OCI-LY1 (cell line): ENCODE data around the gene BGLAP.

ENCODE experiments used
- EZH2 ChIP-seq: fragments of 200-600 bp; sonication (generic), shearing (Covaris generic); IDR thresholded peaks from 2 replicates; pipeline ENCODE4 v1.8.0; 2017; ENCODE audit warnings: borderline replicate concordance, mixed run types, mild to moderate bottlenecking, antibody characterized with exemption, low read length, moderate library complexity, mixed read lengths
- TF ChIP-seq, protein P1 (sequence below): fragments of 200-600 bp; sonication (generic), shearing (Covaris generic); IDR thresholded peaks from 2 replicates; pipeline ENCODE4 v1.5.1; 2017; ENCODE audit warnings: mild to moderate bottlenecking, antibody characterized with exemption, low read length, moderate library complexity, mixed read lengths

DNA sequence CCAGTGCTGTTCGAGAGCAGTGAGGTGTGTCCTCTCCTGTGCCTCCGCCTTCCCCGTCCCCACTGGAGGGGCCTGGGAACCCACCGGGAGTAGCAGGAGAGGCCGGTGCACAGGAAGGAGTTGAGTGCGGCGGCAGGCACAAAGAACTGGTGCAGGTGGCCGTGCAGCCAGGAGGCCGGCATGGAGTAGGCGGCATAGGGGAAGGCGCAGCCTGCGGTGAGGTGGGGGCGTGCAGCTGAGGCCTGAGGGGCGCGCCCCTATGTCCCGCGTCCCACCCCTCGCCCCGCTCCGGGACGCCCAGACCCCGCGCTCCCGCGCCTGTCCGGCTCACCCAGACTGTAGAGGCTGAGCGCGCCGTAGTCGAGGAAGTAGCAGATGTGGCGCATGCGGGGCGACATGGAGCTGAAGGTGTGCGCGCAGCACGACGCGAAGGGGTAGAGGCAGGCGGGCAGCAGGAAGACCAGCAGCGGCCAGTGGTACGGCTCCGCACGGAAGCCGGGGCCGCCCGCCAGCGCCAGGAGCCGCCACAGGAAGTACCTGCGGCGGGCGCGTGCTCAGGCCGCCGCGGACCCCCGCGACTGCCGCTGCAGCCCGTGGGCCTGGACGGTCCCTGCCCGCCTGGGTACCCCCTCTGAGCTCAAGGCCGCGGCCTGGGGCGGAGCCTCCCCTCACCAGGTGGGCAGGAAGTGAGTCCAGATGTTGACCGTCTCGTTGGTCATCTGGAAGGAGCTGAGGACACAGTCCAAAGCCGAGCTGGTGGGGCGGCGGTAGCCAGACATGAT lies 3.7 kb downstream of the BGLAP start:
- no peak for TF ChIP-seq EZH2
- TF ChIP-seq, protein P1, sequence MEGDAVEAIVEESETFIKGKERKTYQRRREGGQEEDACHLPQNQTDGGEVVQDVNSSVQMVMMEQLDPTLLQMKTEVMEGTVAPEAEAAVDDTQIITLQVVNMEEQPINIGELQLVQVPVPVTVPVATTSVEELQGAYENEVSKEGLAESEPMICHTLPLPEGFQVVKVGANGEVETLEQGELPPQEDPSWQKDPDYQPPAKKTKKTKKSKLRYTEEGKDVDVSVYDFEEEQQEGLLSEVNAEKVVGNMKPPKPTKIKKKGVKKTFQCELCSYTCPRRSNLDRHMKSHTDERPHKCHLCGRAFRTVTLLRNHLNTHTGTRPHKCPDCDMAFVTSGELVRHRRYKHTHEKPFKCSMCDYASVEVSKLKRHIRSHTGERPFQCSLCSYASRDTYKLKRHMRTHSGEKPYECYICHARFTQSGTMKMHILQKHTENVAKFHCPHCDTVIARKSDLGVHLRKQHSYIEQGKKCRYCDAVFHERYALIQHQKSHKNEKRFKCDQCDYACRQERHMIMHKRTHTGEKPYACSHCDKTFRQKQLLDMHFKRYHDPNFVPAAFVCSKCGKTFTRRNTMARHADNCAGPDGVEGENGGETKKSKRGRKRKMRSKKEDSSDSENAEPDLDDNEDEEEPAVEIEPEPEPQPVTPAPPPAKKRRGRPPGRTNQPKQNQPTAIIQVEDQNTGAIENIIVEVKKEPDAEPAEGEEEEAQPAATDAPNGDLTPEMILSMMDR, result no peak
